Activated CD4-positive, CD25-positive, alpha-beta regulatory T cell treated with anti-CD3 and anti-CD28 coated beads, Interleukin-2, amount 50 U/mL, for 72 hours (primary cell): ENCODE results near the gene SH3BP1.

Experiments used
- DNase-seq: peaks from one replicate; pipeline ENCODE4 v3.0.0; 2021

Gene SH3BP1

DNA sequence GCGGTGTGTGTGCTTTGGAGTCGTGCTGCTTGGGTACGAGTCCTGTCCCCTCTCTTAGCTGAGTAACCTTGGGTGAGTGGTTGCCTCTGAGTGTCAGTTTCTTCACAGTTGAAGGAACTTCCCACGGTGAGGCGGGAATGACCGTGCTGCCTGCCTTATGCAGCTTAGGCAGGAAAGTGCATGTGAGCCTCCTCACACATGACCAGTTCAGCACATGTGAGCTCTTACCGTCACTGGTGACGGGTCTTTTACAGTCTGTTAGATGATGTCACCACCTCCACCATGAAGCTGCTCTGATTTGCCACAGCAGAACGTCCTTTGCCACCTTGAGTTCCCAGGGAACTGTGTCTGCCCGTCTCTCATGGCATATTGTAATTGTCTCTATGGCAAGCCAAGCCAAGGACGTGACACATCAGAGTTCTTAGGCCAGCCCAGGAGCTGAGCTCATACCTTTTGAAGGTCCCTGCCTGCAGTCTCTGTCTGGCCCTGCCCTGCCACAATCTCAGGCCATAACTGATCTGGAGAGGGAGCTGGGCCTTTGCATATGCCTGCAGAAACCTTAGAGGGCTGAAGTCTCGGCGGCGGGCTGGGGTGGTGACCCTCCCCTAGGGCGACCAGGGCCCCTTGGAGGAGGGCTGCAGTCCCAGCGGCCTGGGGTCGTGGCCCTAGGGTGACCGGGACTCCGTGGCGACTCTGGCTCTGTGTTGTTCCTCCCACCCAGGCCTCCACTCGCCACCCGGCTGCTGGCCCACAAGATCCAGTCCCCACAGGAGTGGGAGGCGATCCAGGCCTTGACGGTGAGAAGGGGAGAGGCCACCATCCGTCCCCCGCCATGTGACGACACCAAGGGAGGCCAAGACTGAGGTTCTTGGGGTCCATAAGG, 23.0 kb upstream of the SH3BP1 start:
- DNase-seq: no peak

DNA sequence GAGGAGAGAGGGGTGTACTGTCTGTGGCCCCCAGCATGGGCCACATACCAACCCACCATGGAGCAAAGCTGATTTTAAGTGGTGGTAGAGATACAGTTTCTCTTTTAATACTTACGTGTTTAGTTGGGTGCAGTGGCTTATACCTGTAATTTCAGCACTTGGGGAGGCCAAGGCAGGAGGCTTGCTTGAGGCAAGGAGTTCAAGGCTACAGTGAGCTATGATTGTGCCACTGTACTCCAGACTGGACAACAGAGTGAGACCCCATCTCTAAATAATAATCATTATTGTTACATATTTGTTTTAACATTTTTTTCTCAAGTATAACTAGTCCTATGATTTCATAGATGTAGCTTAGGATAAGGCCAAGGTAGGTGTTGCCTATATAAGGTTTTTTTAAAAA, 22.0 kb upstream of the SH3BP1 start:
- no peak for DNase-seq

DNA sequence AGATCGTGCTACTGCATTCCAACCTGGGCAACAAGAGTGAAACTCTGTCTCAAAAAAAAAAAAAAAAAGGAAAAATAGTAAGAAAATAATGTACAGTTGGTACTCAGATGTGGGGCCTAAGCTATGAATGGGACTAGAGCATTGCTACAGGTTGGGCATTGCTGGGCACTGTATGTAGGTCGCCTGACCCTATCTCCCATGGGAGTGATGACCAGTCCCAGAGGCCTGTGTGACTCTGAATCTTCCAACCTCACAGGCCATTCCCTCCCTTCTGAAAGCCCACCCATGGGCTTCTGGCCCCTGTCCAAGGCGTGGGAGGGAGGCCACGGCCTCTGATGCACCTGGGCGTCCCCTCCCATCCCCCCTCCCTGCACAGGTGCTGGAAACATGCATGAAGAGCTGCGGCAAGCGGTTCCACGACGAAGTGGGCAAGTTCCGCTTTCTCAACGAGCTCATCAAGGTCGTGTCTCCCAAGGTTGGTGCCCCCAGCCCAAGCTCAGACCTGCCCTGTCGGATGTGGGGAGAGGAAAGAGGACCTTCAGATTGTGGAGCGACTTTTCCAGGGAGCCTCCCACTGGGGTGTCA, 21.3 kb upstream of the SH3BP1 start:
- DNase-seq: no peak

DNA sequence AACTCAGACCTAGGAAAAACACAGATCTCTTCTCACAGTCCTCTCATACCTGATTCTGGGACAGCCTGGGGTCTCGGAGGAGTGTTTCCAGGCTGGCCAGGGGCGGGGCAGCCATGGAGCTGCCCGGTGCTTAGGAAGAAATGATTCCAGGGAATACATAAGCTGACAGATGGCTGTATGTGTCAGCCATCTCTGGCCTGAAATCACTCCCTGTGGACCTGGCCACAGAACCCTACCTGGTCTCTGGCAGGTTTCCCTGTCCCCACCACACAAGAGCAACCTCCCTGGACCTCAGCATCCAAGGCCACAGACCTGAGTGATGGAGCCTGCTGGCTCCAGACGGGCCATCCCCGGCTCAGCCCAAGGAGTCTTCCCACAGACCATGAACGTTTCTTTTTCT, 20.8 kb upstream of the SH3BP1 start:
- DNase-seq: no peak

DNA sequence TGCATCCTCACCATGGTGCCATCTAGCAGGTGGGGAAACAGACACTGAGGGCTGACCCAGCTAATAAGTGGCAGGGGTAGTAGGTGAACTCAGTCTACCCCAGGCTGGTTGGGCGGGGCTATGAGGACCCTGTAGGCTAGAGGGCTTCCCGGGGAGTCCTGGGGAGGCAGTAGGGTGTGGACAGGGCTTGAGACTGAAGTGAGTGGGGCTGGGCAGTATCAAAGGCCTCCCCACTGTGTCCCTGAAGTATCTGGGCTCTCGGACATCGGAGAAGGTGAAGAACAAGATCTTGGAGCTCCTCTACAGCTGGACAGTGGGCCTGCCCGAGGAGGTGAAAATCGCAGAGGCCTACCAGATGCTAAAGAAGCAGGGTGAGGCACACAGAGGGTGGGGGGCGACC, 19.5 kb upstream of the SH3BP1 start:
- DNase-seq: no peak

DNA sequence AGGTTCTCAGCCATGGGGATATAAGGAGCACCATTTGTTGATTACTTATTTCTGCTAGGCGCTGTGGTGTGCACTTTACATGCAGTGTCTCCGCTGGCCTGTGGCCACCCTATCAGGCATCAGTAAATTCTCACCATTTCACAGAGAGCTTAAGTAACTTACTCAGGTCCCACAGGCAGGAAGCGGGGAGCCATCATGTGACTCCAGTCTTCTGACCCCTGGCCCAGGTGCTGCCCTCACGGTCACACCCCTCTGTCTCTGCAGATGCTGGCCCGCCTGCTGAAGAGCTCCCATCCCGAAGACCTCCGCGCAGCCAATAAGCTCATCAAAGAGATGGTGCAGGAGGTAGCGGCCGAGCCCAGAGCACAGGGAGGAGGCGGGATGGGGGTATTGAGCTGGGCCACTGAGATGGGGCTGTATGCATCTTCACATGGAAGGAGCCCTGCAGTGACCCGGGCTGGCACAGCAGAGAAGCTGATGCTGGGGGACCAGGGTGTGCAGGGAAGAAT, 18.1 kb upstream of the SH3BP1 start:
- DNase-seq: no peak

DNA sequence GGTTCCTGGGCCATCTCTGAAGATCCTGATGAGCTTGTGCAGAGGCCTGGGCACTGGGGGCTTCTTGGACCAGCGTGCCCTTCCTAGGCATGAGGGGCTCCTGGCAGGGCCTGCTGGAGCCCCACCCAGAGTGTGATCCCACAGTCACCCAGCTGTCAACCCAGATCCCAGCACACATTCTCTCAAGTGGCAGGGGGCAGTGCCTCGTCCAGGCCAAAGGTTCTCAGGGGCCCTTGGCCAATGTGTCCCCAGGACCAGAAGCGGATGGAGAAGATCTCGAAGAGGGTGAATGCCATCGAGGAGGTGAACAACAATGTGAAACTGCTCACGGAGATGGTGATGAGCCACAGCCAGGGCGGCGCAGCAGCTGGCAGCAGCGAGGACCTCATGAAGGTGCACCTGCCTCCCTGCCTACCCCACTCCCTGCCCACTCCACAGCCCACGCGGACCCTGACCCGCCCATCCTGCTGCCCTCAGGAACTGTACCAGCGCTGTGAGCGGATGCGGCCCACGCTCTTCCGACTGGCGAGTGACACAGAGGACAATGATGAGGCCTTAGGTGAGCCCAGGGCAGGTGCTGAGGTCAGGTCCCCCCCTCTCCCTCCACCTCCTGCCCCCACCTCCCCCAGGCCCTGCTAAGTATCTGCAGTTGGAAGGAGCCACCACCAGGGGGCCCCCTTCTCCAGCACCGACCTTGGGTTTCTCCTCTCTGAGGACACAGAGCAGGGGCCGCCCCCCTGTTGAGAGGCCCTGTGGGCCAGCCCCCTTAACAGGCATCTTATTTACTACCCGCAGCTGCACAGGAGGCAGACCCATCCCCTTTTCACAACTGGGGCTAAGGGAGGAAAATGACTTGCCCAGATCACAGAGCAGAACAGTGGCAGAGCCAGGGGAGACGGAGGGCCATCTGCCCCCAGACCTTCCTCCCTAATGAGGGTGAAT, 16.1 kb upstream of the SH3BP1 start:
- peak; percentile 75 for DNase-seq

DNA sequence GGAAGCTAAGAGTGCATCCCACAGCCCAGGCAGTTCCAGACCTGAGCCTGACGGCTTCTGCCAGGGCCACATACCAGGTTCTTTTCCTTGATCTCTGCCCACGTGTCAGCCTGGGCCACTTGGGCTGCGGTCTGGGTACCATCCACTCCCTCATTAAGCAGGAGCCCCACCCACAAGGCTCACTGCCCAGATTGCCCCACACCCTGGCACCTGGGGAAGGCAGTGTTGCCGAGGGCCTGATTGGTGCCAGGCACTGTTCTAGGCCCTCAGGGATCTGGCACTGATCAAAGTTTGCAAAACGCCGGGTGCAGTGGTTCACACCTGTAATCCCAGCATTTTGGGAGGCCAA, 15.5 kb upstream of the SH3BP1 start:
- no peak for DNase-seq

DNA sequence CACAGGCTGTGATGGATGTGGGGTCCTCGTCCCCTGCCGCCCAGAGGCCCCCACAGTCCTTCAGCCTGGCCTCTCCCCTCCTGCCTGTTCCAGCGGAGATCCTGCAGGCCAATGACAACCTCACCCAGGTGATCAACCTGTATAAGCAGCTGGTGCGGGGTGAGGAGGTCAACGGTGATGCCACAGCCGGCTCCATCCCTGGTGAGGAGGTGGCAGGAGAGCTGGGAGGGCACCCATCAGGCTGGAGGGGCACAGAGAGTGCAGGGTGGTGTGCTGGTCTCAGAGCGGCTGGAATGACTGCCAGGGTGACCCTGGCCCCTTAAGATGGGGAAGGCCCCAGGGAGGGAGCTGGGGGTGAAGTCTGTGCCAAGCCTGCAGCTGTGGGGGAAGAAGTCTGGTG, 14.6 kb upstream of the SH3BP1 start:
- DNase-seq: no peak

DNA sequence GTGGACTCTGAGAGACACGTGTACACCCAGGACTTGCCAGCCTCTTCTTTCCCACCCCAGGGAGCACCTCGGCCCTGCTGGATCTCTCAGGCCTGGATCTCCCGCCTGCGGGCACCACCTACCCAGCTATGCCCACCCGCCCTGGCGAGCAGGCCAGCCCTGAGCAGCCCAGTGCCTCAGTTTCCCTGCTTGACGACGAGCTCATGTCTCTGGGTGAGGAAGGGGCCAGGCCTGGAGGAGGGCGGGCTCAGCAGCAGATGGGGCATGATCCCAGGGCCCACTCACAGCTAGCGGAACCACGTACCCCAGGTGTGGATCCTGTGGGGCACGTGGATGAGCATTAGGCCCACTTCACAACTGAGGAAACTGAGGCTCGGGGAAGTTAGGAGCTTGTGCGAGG, 13.7 kb upstream of the SH3BP1 start:
- no peak for DNase-seq

DNA sequence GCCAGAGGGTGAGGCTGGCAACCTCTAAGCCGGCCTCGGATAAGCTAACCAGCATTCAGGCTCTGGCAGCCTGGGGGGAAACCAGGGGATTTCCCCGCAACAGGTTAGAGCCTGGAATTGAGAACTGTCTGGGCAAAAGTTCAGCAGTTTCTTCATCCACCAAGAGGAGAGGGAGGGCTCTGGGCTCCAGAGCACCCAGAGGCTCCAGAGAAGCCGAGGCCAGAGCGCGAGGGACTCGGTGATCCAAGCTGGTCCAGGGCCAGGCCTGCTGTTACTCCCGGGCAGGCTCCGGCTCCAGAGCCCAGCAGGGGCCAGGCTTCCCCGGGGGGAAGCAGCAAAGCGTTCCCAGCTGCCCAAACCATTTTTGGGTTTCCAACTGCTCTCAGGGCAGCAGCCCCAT, 13.3 kb upstream of the SH3BP1 start:
- no peak for DNase-seq

DNA sequence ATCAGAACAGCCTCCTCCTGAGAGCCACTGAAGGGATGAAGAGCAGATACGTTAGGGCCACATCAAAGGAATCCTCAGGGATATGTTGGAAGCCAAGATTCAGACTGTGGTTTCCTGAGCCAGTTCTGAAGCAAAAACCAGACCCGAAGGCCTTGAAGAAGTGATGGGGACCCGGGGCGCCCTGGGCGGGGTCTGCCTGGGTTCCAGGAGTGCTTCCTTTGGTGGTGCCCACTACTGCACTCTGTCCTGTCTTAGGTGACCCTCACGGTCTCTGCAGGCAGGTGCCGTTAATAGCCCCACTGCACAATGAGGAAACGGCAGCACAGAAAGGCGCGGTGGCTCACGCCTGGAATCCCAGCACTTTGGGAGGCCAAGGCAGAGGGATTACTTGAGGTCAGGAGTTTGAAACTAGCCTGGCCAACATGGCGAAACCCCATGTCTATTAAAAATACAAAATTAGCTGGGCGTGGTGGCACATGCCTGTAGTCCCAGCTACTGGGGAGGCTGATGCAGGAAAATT, 12.9 kb upstream of the SH3BP1 start:
- no peak for DNase-seq

DNA sequence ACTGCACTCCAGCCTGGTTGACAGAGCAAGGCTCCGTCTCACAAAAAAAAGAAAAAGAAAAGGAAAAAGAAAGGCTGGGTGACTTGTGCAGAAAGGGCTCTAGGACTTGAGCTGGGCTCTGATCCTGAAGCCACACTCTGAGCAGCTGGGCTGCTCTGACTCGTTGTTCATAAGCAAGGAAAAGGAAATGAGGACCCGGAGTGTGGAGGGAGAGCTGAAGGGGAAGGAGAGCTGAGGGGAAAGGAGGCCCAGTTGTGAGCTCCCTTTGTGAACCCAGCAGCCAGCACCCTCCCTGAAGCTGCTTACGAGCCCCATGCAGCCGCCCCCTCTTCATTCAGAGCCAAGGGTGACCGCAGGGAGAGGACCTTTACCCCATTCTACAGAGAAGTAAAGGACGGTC, 12.3 kb upstream of the SH3BP1 start:
- DNase-seq: no peak

DNA sequence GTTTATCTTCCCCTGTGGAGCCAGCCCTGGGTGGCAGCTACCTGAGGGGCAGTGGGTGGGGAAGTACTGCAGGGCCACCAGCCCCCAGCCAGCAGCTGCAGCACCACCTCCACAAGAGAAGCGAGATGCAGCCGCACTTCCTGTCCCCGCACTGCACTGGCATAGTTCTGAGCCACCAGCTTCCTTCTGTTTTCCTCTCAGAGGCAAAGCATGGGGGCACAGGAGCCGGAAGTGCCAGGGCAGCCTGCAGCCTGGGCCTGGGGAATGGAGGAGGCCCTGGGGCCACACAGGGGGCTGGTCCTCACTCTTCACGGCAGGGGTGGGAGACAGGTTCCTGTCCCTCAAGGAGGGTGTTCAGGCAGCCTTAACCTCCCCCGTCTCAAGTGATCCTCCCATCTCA, 11.9 kb upstream of the SH3BP1 start:
- no peak for DNase-seq

DNA sequence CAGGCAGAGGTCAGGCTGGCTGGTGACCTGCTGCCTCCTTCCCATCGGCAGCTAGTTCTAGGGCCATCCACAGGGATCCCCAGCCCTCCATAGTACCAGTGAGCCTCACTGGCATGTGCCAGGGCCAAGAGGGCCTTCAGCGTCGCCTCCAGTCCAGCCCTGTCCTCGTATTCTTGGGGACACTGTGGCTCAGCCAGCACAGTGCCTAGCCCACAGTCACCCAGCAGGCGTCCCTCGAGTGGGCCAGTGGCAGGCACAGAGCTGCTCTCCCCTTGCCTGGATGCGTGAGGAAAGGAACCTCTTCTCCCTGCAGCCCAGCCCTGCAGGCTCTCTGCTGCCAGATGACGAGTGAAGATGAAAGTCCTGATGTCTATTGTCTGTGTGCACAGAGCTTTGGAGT, 10.6 kb upstream of the SH3BP1 start:
- DNase-seq: no peak

DNA sequence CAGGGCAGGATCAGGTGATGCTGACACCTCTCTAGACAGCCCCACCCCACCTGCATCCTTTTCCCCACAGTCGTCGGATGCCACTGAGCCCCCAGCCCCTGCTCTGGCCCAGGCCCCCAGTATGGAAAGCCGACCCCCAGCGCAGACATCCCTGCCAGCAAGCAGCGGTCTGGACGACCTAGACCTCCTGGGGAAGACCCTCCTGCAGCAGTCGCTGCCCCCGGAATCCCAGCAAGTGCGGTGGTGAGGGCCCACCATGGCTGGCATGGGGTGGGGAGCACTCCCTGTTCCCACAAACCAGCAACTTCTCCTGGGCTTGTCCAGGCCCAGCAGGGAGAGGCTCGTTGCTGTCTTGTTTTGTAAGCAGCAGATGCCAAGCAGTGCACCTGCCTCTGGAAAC, 9.5 kb upstream of the SH3BP1 start:
- DNase-seq: no peak

DNA sequence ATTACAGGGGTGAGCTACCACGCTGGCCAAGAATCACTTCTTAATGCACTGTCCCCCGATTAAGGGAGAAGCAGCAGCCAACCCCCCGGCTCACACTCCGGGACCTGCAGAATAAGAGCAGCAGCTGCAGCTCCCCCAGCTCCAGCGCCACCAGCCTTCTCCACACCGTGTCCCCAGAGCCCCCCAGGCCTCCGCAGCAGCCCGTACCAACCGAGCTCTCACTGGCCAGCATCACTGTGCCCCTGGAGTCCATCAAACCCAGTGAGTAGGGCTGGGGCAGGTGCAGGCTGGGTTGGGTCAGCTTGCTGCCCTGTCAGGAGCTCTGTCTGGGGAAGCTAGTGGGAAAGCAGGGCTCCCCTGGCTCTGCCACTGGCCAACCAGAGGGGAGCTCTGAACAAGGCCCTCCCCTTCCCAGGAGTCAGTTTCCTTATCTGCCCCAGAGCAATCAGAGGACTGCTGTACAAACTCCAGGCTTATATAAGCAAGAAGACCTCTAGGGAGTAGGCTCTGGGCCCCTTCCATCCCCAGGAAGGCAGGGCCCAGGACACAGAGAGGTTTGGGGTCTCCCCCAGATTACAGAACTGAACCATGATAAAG, 8.5 kb upstream of the SH3BP1 start:
- no peak for DNase-seq

DNA sequence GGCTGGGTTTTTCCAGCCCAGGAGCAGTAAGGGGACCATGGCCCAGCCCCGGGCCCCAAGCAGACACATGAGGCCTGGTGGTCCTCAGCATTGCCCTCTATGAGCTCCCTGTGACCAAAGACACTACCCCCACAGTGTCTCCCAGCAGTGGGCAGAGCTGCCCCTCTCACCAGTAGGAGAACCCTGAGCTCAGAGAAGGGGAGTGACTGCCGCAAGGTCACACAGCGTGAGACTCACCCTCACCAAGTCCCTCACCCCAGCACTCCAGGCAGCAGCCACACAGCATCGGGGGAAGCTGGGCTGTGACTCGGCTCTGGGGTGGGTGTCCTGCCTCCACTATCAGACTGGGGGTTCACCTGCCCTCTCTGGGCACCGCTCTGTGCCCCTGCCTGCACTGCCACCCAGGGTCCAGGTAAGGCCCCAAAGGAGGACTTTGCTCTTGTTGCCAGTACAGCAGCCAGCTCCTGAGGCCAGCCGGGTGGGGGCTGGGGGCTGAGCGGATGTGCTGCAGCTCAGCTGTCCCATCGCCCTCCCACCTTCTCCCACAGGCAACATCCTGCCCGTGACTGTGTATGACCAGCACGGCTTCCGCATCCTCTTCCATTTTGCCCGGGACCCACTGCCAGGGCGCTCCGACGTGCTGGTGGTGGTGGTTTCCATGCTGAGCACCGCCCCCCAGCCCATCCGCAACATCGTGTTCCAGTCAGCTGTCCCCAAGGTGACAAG, 7.9 kb upstream of the SH3BP1 start:
- no peak for DNase-seq

DNA sequence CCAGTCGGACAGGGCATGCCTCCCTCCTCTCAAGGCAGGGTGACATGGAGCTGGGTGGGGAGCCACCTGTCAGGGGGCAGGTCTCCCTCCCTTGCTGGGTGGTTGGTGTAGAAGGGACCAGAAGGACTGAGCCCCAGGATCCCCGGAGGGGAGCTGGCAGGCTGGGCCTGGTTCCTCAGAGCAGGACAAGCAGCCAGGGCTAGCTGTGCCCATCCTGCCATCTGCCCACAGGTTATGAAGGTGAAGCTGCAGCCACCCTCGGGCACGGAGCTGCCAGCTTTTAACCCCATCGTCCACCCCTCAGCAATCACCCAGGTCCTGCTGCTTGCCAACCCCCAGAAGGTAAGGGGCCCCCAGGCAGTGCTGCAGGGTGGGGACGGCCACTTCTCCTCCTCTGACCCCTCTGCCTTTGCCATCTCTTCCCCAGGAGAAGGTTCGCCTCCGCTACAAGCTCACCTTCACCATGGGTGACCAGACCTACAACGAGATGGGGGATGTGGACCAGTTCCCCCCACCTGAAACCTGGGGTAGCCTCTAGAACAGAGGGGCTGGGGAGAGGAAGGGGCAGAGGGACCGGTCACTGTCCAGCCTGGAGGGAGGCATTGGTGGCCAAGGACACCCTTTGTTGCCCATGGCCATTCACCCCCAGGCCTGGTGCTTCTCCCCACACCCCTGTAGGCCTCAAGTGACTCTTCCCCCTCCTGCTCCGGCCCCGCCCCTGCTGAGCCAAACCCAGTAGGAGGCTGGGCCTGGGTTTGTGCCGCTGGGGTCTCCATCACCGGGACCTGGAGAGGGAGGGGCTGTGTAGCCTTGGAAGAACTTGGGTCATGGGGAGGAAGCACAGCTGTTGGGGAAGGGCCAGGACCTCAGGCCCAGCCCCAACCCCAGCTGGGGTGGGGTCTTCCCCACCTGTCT, 7.0 kb upstream of the SH3BP1 start:
- no peak for DNase-seq

DNA sequence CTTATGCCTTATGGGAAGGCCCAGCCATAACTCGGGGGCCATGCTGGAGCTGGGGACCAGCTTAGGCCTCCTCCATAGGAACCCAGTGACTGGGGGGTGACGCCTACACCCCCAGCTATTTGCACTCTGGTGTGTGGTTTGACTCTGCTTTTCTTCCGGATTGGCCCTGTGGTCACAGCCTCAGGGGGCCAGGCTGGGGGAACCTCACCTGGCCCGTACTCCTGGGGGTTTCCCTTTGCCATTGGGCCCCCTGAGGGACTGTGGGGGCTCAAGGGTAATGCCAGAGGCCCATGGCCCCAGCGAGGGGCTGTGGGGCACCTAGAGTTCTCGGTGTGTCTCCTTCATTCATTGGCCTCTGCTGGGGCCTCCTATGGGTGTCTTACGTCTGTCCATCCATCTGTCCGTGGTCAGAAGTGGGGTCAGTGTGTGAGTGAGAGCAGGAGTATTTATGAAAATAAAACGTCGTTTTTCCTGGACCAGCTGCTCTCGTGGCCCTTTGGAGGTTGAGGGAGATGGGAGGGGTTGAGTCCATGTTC, 6.3 kb upstream of the SH3BP1 start:
- DNase-seq: peak; percentile 47
